ENCODE measurements around the gene CLEC4G.
A peak's percentile ranks its signal among the peaks of the same experiment; 100 is the strongest.
"Not testable (repeated sequence)": the region's sequence is repeated elsewhere in the genome, so short reads cannot be mapped to it uniquely, and the experiment has no call there.

The CLEC4G gene

GRCh38 chr19:7746903-7747884 lies 15.3 kb upstream of the CLEC4G start, which contains the start of gene CD209:
Gene CD209, minus strand, starts transcription at chr19:7747534. Its CDS starts 23 bp downstream, at chr19:7747511.
- DNase-seq (ENCODE audit: low read depth): no peak

DNA sequence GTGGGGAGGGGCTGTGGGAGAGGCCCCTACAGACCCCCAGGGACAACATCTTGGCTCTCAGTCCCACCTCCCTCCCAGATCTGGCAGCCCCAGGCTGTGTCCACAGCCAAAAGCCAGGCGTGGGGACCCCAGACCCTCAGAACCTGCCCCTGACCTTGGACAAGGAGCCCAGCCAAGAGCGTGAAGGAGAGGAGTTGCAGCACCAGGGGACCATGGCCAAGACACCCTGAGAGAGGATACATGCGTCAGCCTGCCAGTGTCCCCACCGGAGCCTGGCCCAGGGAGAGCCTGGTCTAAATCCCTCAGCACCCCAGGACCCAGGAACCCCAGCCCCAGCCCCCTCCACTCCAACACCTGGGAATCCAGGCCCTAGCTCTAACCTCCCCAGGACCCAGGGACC lies 14.4 kb upstream of the CLEC4G start:
- DNase-seq (ENCODE audit: low read depth): not testable (repeated sequence)

GRCh38 chr19:7744871-7745650 lies 13.2 kb upstream of the CLEC4G start:
- DNase-seq (ENCODE audit: low read depth): no peak

DNA sequence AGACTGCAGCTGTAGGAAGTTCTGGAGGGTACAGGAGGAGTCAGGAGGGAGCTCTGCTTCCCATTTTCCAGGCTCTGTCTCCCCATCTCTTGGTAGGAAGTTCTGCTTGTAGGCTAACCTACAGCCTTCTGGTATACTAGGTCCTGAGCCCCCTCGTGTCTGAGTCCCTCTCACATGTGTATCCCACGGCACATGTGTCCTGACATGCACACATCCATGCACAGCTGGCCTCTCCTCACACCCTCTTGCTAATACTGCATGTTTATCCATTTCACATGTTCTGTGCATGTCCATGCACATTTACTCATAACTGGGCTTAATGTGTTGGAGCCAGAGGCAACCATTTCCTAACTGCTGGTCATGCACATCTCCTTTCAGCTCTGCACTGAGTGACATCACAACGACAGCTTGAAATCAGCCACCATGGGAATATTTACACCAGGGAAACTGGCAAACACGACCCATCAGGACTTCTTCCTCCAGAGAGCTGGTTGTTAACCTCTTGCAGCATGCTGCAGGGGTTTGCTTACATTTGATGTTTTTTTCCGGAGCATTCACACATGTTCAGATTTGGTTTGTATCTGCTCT lies 12.4 kb upstream of the CLEC4G start:
- no peak for DNase-seq (ENCODE audit: low read depth)

DNA sequence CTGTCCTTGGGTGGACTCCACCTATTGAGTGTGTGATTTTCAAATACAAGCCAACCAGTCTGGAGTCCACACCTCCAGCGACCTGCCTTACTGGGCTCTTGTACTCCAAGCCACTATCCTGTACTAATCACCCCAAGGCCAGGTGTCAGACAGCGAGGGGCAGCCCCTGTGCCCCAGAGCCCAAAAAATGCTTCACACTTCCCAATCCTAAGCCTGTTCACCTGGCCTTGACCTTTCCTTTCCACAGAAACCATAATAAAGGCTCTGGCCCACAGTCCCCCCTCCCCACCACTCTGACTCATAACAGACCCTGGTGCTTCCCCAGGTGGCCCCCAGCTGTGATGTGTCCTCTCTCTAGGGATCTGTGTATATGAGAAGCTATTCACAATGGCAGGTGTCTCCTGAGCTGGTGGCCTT lies 11.5 kb upstream of the CLEC4G start:
- DNase-seq (ENCODE audit: low read depth): no peak

- no peak for DNase-seq (ENCODE audit: low read depth)
Observed at GRCh38 chr19:7742991-7743390, 11.1 kb upstream of the CLEC4G start.

DNA sequence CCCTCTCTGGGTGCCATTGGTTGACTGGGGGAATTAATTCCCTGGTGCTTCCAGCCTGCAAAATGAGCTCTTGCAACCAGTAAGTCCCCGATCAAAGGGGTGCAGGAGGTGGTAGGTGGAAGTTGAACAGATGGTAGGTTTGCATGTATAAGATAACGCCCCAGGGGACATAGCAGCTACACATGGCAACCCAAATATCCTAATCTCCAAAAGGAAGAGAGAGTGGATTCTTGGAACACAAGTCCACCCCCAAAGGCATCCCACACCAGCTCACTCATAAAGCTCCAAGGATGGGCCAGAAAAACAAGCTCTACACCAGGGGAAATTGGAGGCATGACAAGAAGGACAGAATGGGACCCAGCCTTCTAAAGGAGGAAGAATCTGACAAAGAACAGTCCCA lies 10.7 kb upstream of the CLEC4G start:
- DNase-seq (ENCODE audit: low read depth): no peak

DNA sequence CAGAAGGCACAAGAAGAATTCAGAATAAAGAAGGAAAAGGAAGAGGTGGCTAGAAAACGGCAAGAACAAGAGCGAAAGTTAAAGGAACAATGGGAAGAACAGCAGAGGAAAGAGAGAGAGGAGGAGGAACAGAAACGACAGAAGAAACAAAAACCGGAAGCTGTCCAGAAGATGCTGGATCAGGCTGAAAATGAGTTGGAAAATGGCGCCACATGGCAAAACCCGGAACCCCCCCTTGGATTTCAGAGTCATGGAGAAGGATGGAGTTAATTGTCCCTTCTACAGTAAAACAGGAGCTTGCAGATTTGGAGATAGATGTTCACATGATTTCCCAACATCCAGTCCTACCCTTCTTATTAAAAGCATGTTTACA lies 8.8 kb upstream of the CLEC4G start:
- no peak for DNase-seq (ENCODE audit: low read depth)

DNA sequence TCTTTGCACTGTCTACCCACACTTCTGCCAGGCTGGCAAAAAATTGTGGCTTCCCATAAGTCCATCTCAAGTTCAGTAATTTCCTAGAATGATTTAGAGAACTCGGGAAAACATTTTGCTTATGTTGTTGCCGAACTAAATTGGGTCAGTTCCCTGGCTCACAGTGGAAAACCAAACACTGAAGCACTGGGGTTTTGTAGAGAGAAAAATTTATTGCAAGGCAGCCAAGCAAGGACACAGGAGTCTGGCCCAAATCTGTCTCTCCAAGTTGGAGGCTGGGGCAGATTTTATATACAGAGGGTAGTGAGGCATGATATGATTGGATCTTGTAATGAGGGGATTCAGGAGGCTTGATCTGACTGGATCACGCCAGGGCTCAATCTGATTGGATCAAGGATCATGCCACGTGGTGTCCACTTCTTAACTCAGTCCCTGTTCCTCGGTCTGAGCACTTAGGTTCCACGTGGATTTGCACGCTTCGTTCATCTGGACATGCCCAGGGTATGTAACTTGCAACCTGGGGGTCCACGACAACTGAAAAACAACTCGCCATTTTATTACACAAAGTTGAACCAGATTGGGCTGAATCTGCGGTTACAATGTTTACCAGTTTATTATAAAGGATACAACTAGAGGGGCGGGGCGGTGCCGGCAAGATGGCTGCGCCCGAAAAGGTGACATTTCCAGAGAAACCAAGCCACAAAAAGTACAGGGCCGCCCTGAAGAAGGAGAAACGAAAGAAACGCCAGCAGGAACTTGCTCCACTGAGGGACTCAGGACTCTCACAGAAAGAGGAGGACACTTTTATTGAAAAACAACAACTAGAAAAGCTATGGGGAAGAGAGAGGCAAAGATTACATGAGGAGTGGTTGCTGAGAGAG lies 8.1 kb upstream of the CLEC4G start:
- DNase-seq (ENCODE audit: low read depth): no peak

- no peak for DNase-seq (ENCODE audit: low read depth)
Observed at GRCh38 chr19:7739211-7739755, 7.4 kb upstream of the CLEC4G start.

- no peak for DNase-seq (ENCODE audit: low read depth)
Observed at GRCh38 chr19:7738023-7738422, 6.1 kb upstream of the CLEC4G start.

DNA sequence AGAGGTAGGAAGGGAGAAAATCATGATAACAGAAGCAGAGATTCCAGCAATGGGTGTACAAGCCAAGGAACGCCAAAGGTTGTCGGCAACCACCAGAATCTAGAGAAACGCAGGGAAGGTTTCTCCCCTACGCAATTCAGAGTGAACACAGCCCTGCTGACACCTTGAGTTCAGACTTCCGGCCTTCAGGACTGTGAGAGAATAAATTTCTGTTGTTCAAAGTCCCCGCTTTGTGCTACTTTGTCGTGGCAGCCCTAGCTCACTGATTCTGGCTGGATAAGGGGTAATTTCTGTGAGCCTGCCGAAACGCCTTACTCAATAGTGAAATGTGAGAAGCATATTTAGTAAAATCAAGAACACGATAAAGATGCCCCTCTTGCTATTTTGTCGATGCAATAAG lies 5.3 kb upstream of the CLEC4G start:
- DNase-seq (ENCODE audit: low read depth): no peak

- no peak for DNase-seq (ENCODE audit: low read depth)
Observed at GRCh38 chr19:7736148-7736547, 4.2 kb upstream of the CLEC4G start.

- DNase-seq (ENCODE audit: low read depth): peak; percentile 20
Observed at GRCh38 chr19:7734220-7735203, 2.6 kb upstream of the CLEC4G start.

- DNase-seq (ENCODE audit: low read depth): no peak
Observed at GRCh38 chr19:7733376-7733775, 1.5 kb upstream of the CLEC4G start.

DNA sequence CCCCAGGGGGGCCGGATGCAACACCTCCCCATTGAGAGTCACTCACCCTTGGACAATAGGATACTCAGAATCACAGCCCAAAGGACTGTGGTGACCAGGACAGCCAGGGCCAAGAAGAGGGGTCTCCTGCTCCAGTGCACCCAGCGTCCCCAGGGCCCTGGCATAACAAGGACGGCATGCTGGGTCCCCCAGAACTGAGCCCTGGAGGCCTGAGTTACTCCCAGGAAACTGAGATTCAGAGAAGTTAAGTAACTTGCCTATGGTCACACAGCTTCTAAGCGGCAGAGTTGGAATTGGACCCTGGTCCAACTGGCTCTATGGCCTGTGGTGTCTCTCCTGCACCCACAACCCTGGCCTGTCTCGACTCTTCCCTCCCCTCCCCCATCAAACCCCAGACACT lies 295 bp downstream of the CLEC4G start:
- no peak for DNase-seq (ENCODE audit: low read depth)

DNA sequence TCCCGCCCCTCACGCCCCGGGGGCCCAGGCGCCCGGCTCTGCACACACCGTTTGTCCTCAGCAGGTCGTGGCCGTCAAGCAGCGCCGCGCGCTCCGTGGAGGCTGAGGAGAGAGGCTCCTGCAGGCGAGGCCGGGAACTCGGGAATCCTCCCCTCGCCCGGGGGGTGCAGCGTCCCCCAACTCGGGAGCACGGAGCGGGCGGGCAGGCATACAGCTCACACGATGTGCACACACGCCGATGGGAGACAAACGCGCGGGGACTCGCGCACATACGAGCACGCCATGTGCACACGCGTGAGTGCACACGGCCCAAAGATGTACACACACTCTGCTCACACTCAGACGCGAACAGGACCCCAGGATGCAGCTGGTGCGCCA lies 703 bp downstream of the CLEC4G start:
- no peak for DNase-seq (ENCODE audit: low read depth)

- DNase-seq (ENCODE audit: low read depth): no peak
Observed at GRCh38 chr19:7730286-7731217, 1.4 kb downstream of the CLEC4G start.

DNA sequence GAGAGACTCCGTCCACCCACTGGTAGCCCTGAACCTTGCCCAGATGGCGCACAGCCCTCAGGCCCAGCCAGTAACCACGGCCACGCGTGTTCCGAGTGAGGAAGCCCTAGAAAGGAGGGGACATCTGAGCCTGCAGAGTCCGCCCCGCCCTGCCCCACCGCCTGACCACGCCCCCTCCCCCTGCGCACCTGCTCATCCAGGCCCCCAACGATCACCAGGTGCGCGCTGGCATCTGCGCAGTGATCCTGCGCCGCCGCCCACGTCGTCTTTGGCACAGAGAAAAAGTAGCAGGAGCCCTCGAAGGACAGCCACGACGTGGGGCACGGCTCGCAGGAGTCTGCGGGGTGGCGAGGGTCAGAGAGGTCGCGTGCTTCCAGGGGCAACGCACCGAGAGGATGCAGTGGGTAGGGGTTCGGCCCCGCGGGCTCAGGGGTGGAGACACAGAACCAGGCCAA lies 2.1 kb downstream of the CLEC4G start:
- no peak for DNase-seq (ENCODE audit: low read depth)
